ENCODE data around the gene WFIKKN1.
A peak's percentile ranks its signal among the peaks of the same experiment; 100 is the strongest.

WFIKKN1 gene

GRCh38 chr16:633336-634050 is 2.7 kb downstream of the WFIKKN1 start:
- TF ChIP-seq, protein P1, sequence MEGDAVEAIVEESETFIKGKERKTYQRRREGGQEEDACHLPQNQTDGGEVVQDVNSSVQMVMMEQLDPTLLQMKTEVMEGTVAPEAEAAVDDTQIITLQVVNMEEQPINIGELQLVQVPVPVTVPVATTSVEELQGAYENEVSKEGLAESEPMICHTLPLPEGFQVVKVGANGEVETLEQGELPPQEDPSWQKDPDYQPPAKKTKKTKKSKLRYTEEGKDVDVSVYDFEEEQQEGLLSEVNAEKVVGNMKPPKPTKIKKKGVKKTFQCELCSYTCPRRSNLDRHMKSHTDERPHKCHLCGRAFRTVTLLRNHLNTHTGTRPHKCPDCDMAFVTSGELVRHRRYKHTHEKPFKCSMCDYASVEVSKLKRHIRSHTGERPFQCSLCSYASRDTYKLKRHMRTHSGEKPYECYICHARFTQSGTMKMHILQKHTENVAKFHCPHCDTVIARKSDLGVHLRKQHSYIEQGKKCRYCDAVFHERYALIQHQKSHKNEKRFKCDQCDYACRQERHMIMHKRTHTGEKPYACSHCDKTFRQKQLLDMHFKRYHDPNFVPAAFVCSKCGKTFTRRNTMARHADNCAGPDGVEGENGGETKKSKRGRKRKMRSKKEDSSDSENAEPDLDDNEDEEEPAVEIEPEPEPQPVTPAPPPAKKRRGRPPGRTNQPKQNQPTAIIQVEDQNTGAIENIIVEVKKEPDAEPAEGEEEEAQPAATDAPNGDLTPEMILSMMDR (IDR thresholded peaks at IDR 0.05; ENCODE audit: low read depth, low read length, missing control alignments) = no peak
- no peak overlapping the region for H3K4me3 ChIP-seq (ENCODE audit: low read depth, low read length)
- DNase-seq (ENCODE audit: low read depth) = no peak

- DNase-seq (ENCODE audit: low read depth) = no peak
- TF ChIP-seq, protein P1 (IDR thresholded peaks at IDR 0.05; ENCODE audit: low read depth, low read length, missing control alignments) = no peak
- H3K4me3 ChIP-seq (ENCODE audit: low read depth, low read length) = no peak overlapping the region
Observed at GRCh38 chr16:634051-634670, 3.4 kb downstream of the WFIKKN1 start.

DNA sequence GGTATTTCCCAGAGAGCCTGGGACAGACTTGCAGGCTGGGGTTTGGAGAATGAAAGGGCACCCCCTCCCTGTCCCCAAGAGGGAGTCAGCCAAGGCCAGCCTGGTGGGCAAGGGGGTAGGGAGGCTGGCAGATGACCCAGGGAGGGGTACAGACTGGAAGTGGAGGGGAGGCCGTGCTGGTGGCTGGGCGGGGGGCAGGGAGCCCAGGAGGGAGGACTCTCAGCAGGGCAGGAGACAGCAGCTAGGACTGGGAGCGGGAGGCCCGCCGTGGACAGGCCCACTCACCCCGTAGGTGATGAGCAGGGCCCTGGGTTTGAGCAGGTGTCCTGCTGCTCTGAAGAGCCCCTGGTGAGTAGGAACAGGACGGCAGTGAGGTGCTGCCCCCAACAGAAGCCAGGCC is 4.2 kb downstream of the WFIKKN1 start:
- peak overlapping the region; percentile 92 for H3K4me3 ChIP-seq (ENCODE audit: low read depth, low read length)
- TF ChIP-seq, protein P1 (IDR thresholded peaks at IDR 0.05; ENCODE audit: low read depth, low read length, missing control alignments) = no peak
- DNase-seq (ENCODE audit: low read depth) = no peak

- TF ChIP-seq, protein P1 (IDR thresholded peaks at IDR 0.05; ENCODE audit: low read depth, low read length, missing control alignments) = no peak
- DNase-seq (ENCODE audit: low read depth) = no peak
- peak overlapping the region; percentile 92 for H3K4me3 ChIP-seq (ENCODE audit: low read depth, low read length)
Observed at GRCh38 chr16:635573-636205, 4.9 kb downstream of the WFIKKN1 start.

DNA sequence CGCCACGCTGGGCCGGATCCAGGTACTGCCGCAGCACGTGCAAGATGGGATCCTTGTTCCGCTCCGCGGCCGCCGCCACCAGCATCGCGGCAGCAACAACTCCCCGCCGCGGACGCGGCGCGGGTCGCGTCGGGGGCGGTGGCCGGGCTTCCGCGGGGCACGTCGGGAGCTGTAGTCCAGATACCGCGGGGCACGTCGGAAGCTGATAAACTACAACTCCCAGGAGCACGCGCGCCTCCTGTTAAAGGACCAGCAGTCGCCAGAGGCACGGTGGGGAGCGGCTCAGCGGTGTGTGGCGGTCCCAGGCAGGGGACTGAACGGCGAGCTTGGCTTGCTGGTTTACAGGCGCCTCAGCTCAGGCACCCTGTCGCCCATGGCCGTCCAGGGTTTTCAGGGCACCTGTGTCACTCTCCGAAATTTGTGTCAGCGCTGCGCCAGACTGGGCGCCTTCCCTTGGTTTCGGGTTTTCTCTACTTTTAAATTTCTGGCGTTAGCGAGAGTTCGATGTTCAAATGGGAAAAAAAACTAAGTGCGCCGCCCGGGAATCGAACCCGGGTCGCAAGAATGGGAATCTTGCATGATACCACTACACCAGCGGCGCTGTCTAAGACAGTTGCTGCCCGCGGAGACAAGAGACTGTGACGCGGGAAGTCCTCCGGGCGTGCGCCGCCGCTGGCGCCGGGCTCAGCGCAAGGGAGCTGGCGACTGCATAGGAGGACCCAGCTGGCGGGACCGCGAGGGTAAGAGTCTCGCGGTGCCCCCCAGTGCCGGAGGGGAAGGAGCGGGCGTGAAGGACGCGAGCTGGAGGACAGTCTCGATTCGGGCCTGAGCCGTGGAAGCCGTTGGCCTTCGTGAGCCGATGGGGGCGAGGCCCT is 5.7 kb downstream of the WFIKKN1 start, which contains the start of gene METTL26:
METTL26 (minus strand) TSS at position 100 of the 875 bp plus-strand sequence; CDS start at position 85, 15 bp downstream.
- H3K4me3 ChIP-seq (ENCODE audit: low read depth, low read length) = peak within 1 kb of the TSS; percentile 92
- TF ChIP-seq, protein P1 (IDR thresholded peaks at IDR 0.05; ENCODE audit: low read depth, low read length, missing control alignments) = no peak
- DNase-seq (ENCODE audit: low read depth) = peak; percentile 87
